Liver (tissue), 9 donors: ENCODE data around the gene RPL39L. TPM values are rescaled to one million over a fixed set of nuclear protein-coding genes. Genes with fewer than 3 reads are reported as not detected.

Source experiments
- DNase-seq: peaks from one replicate; pipeline ENCODE4 v3.0.0-alpha.2; 2017; ENCODE audit warnings: low spot score
- H3K27ac ChIP-seq, 2 donors: one replicate each; pipeline ENCODE4 v1.7.0; 2013; ENCODE audit warnings: inconsistent platforms in 2 of 2, low read length in 2 of 2, control low read depth in 1 of 2, low read depth in 1 of 2, mild to moderate bottlenecking in 1 of 2
- H3K27me3 ChIP-seq, 4 donors: one replicate each; pipeline versions ENCODE4 v1.6.1 to v1.7.0; 2013; ENCODE audit warnings: low read length in 3 of 4, inconsistent platforms in 1 of 4, mild to moderate bottlenecking in 1 of 4, moderate library complexity in 1 of 4; ENCODE audit not compliant: control insufficient read depth in 4 of 4, insufficient read depth in 4 of 4
- H3K36me3 ChIP-seq, 4 donors: one replicate each; pipeline versions ENCODE4 v1.6.1 to v1.7.0; 2013; ENCODE audit warnings: low read length in 3 of 4, mild to moderate bottlenecking in 3 of 4, low read depth in 1 of 4, moderate library complexity in 1 of 4; ENCODE audit not compliant: control insufficient read depth in 4 of 4, insufficient read depth in 3 of 4
- H3K4me1 ChIP-seq, 4 donors: one replicate each; pipeline versions ENCODE4 v1.6.1 to v1.7.0; 2013; ENCODE audit warnings: low read length in 3 of 4, mild to moderate bottlenecking in 3 of 4, moderate library complexity in 1 of 4; ENCODE audit not compliant: control insufficient read depth in 4 of 4, insufficient read depth in 4 of 4
- H3K4me3 ChIP-seq, 3 donors: one replicate each; pipeline versions ENCODE4 v1.6.1 to v1.7.0; 2013; ENCODE audit warnings: low read length in 3 of 3, control low read depth in 1 of 3, low read depth in 1 of 3, mild to moderate bottlenecking in 1 of 3
- H3K9ac ChIP-seq, 2 donors: one replicate each; pipeline ENCODE4 v1.7.0; 2013; ENCODE audit warnings: low read length in 2 of 2, mild to moderate bottlenecking in 2 of 2, moderate library complexity in 2 of 2, control low read depth in 1 of 2, low read depth in 1 of 2
- H3K9me3 ChIP-seq, 4 donors: one replicate each; pipeline versions ENCODE4 v1.6.1 to v1.7.0; 2013; ENCODE audit warnings: low read length in 3 of 4; ENCODE audit not compliant: control insufficient read depth in 4 of 4
- ATF3 ChIP-seq: IDR thresholded peaks from 2 replicates; pipeline ENCODE4 v1.6.1; 2016; ENCODE audit warnings: antibody characterized with exemption
- EGR1 ChIP-seq, 2 donors: IDR thresholded peaks; 2 replicates each; pipeline ENCODE4 v1.6.1; 2016 to 2018; ENCODE audit warnings: antibody characterized with exemption in 2 of 2, low read depth in 2 of 2
- FOXA2 ChIP-seq: IDR thresholded peaks from 2 replicates; pipeline ENCODE4 v1.6.1; 2016; ENCODE audit warnings: antibody characterized with exemption
- HNF4A ChIP-seq, 2 donors: conservative IDR thresholded peaks; 2 replicates each; pipeline ENCODE4 v1.6.1; 2016; ENCODE audit warnings: antibody characterized with exemption in 2 of 2, mild to moderate bottlenecking in 2 of 2
- JUND ChIP-seq, 2 donors: IDR thresholded peaks; 2 replicates each; pipeline ENCODE4 v1.6.1; 2016; ENCODE audit warnings: antibody characterized with exemption in 2 of 2
- NR2F2 ChIP-seq: IDR thresholded peaks from 2 replicates; pipeline ENCODE4 v1.6.1; 2016; ENCODE audit warnings: antibody characterized with exemption
- RAD21 ChIP-seq, 2 donors: IDR thresholded peaks; 2 replicates each; pipeline ENCODE4 v1.6.1; 2016; ENCODE audit warnings: antibody characterized with exemption in 2 of 2, mild to moderate bottlenecking in 2 of 2
- REST ChIP-seq: IDR thresholded peaks from 2 replicates; pipeline ENCODE4 v1.6.1; 2016; ENCODE audit warnings: antibody characterized with exemption, mild to moderate bottlenecking
- SP1 ChIP-seq: IDR thresholded peaks from 2 replicates; pipeline ENCODE4 v1.6.1; 2018; ENCODE audit warnings: antibody characterized with exemption, mild to moderate bottlenecking
- TAF1 ChIP-seq: conservative IDR thresholded peaks from 2 replicates; pipeline ENCODE4 v1.6.1; 2016; ENCODE audit warnings: antibody characterized with exemption, mild to moderate bottlenecking
- YY1 ChIP-seq: IDR thresholded peaks from 2 replicates; pipeline ENCODE4 v1.6.1; 2016; ENCODE audit warnings: antibody characterized with exemption, mild to moderate bottlenecking
- WGBS: extraction: QIAGEN DNeasy Blood & Tissue Kit; methylation state at CpG from one replicate; pipeline ENCODE4 v1.1.7; 2013; 5-methylcytosine and 5-hydroxymethylcytosine counted together
- polyA plus RNA-seq, 2 donors: library from polyadenylated mRNA; stranded (reverse) in 1 of 2; unstranded in 1 of 2; fragments of 200-250 nt in 1 of 2; fragments of >200 nt in 1 of 2; fragmentation: Nextera tagmentation in 1 of 2; extraction: Ambion mirVana in 1 of 2; gene quantifications; one replicate each; pipeline versions ENCODE4 v1.2.1 to v1.2.3, GENCODE V29; 2013 to 2015
- total RNA-seq, 2 donors: library from RNA; depleted of rRNA; stranded (reverse); fragments of >200 nt; gene quantifications; one replicate each; pipeline ENCODE4 v1.2.3, GENCODE V29; 2014
- TF ChIP-seq, protein P1 (sequence below): IDR thresholded peaks from 2 replicates; pipeline ENCODE4 v1.6.1; 2016; ENCODE audit warnings: antibody characterized with exemption
- TF ChIP-seq, protein P2 (sequence below): fragments of 150-350 bp; IDR thresholded peaks from 2 replicates; pipeline ENCODE4 v1.5.1; 2017; ENCODE audit warnings: improper control_type of control experiment, low read depth, low read length; ENCODE audit not compliant: missing input control
- TF ChIP-seq, protein P3 (sequence below): IDR thresholded peaks from 2 replicates; pipeline ENCODE4 v1.6.1; 2016; ENCODE audit warnings: antibody characterized with exemption
- donor health status: healthy.
- donor health status: healthy.
- donor health status: healthy.
- donor health status: healthy.
- donor health status: healthy.

The RPL39L gene
- total and polyA plus RNA-seq, 4 donors = 1.1 to 6.6 (median 4.2) TPM

DNA sequence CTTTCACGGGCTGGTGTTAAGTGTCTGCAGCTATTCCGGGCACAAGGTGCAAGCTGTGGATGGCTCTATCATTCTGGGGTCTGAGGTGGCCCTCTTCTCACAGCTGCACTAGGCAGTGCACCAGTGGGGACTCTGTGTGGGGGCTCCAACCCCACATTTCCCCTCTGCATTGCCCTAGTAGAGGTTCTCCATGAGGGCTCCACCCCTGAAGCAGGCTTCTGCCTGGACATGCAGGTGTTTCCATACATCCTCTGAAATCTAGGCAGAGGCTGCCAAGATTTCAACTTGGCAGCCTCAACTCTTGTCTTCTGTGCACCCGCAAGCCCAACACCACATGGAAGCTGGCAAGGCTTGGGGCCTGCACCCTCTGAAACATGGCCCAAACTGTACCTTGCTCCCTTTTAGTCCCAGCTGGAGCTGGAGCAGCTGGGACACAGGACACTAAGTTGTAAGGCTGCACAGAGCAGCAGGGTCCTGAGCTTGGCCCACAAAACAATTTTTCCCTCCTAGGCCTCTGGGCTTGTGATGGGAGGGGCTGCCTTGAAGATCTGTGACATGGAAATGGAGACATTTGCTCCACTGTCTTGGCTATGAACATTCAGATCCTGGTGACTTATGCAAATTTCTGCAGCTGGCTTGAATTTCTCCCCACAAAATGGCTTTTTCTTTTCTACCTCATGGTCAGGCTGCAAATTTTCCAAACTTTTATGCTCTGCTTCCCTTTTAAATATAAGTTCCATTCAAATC, 6.0 kb upstream of the RPL39L start:
- H3K27ac ChIP-seq = no peak overlapping the region
- no peak for DNase-seq
- no peaks in the 10 kb centered on the region for H3K27me3 ChIP-seq
- H3K9ac ChIP-seq = no peak overlapping the region
- no peaks in the 10 kb centered on the region for H3K36me3 ChIP-seq
- peaks cover 0 to 7% (median 2%) of the 10 kb centered on the region in 4 donors for H3K9me3 ChIP-seq
- H3K4me1 ChIP-seq = no peaks in the 10 kb centered on the region
- WGBS = 94% methylated on average over 3 of the region's 3 CpGs
- no peak overlapping the region for H3K4me3 ChIP-seq
- TF ChIP-seq JUND (IDR thresholded peaks at IDR 0.05) (no peak), FOXA2 (no peak), EGR1 (IDR thresholded peaks at IDR 0.05; ENCODE audit: low read depth in 2 of 2) (no peak), REST (no peak), TAF1 (no peak), HNF4A (conservative IDR thresholded peaks at IDR 0.05) (no peak)
- TF ChIP-seq, protein P1, sequence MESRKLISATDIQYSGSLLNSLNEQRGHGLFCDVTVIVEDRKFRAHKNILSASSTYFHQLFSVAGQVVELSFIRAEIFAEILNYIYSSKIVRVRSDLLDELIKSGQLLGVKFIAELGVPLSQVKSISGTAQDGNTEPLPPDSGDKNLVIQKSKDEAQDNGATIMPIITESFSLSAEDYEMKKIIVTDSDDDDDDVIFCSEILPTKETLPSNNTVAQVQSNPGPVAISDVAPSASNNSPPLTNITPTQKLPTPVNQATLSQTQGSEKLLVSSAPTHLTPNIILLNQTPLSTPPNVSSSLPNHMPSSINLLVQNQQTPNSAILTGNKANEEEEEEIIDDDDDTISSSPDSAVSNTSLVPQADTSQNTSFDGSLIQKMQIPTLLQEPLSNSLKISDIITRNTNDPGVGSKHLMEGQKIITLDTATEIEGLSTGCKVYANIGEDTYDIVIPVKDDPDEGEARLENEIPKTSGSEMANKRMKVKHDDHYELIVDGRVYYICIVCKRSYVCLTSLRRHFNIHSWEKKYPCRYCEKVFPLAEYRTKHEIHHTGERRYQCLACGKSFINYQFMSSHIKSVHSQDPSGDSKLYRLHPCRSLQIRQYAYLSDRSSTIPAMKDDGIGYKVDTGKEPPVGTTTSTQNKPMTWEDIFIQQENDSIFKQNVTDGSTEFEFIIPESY = no peak
- TF ChIP-seq, protein P2, sequence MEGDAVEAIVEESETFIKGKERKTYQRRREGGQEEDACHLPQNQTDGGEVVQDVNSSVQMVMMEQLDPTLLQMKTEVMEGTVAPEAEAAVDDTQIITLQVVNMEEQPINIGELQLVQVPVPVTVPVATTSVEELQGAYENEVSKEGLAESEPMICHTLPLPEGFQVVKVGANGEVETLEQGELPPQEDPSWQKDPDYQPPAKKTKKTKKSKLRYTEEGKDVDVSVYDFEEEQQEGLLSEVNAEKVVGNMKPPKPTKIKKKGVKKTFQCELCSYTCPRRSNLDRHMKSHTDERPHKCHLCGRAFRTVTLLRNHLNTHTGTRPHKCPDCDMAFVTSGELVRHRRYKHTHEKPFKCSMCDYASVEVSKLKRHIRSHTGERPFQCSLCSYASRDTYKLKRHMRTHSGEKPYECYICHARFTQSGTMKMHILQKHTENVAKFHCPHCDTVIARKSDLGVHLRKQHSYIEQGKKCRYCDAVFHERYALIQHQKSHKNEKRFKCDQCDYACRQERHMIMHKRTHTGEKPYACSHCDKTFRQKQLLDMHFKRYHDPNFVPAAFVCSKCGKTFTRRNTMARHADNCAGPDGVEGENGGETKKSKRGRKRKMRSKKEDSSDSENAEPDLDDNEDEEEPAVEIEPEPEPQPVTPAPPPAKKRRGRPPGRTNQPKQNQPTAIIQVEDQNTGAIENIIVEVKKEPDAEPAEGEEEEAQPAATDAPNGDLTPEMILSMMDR = no peak

DNA sequence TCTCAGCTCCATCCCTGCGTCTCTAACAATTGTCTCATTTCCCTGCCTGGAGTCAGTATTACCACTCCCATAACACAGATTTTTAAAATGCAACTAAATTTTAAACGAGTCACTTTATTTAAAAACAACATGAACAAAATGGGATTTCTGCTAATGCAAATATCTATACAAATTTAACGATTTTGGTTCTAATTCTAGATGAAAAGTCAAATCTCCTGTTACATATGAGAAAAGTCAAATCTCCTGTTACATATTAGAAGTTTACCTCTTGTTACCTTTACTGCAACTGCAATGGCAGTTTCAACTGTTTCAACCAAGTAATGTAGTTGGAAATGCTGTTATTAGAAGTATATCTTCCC, 578 bp upstream of the RPL39L start:
- no peak for DNase-seq
- no peak for TF ChIP-seq ATF3
- TF ChIP-seq EGR1 (IDR thresholded peaks at IDR 0.05; ENCODE audit: low read depth in 2 of 2) = no peak
- TF ChIP-seq NR2F2 = no peak
- no peak for TF ChIP-seq REST
- TF ChIP-seq, protein P3, sequence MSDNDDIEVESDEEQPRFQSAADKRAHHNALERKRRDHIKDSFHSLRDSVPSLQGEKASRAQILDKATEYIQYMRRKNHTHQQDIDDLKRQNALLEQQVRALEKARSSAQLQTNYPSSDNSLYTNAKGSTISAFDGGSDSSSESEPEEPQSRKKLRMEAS = no peak
- no peak for TF ChIP-seq YY1
- TF ChIP-seq TAF1 = no peak
- TF ChIP-seq RAD21 (IDR thresholded peaks at IDR 0.05) = no peak
- no peak for TF ChIP-seq SP1
- no peaks in the 10 kb centered on the region for H3K36me3 ChIP-seq
- no peaks in the 10 kb centered on the region for H3K27me3 ChIP-seq
- WGBS = 31% methylated on average over 3 of the region's 3 CpGs
- H3K4me1 ChIP-seq = peaks cover 0 to 9% (median 4%) of the 10 kb centered on the region in 4 donors
- H3K9me3 ChIP-seq = peaks cover 0 to 2% (median under 1%) of the 10 kb centered on the region in 4 donors
- no peak overlapping the region for H3K27ac ChIP-seq
- no peak overlapping the region for H3K9ac ChIP-seq
- peak overlapping the region in 2 of 3 donors; percentile 51 to 74 for H3K4me3 ChIP-seq
